Liver (tissue), 9 donors: Measurements from ENCODE around the gene ZNF467. TPM values are rescaled to one million over a fixed set of nuclear protein-coding genes. Genes with fewer than 3 reads are reported as not detected.
A peak's percentile ranks its signal among the peaks of the same experiment; 100 is the strongest.

Experiments used
- DNase-seq: peaks from one replicate; pipeline ENCODE4 v3.0.0-alpha.2; 2017; ENCODE audit warnings: low spot score
- H3K27ac ChIP-seq, 2 donors: one replicate each; pipeline ENCODE4 v1.7.0; 2013; ENCODE audit warnings: inconsistent platforms in 2 of 2, low read length in 2 of 2, control low read depth in 1 of 2, low read depth in 1 of 2, mild to moderate bottlenecking in 1 of 2
- H3K27me3 ChIP-seq, 4 donors: one replicate each; pipeline versions ENCODE4 v1.6.1 to v1.7.0; 2013; ENCODE audit warnings: low read length in 3 of 4, inconsistent platforms in 1 of 4, mild to moderate bottlenecking in 1 of 4, moderate library complexity in 1 of 4; ENCODE audit not compliant: control insufficient read depth in 4 of 4, insufficient read depth in 4 of 4
- H3K36me3 ChIP-seq, 4 donors: one replicate each; pipeline versions ENCODE4 v1.6.1 to v1.7.0; 2013; ENCODE audit warnings: low read length in 3 of 4, mild to moderate bottlenecking in 3 of 4, low read depth in 1 of 4, moderate library complexity in 1 of 4; ENCODE audit not compliant: control insufficient read depth in 4 of 4, insufficient read depth in 3 of 4
- H3K4me1 ChIP-seq, 4 donors: one replicate each; pipeline versions ENCODE4 v1.6.1 to v1.7.0; 2013; ENCODE audit warnings: low read length in 3 of 4, mild to moderate bottlenecking in 3 of 4, moderate library complexity in 1 of 4; ENCODE audit not compliant: control insufficient read depth in 4 of 4, insufficient read depth in 4 of 4
- H3K4me3 ChIP-seq, 3 donors: one replicate each; pipeline versions ENCODE4 v1.6.1 to v1.7.0; 2013; ENCODE audit warnings: low read length in 3 of 3, control low read depth in 1 of 3, low read depth in 1 of 3, mild to moderate bottlenecking in 1 of 3
- H3K9ac ChIP-seq, 2 donors: one replicate each; pipeline ENCODE4 v1.7.0; 2013; ENCODE audit warnings: low read length in 2 of 2, mild to moderate bottlenecking in 2 of 2, moderate library complexity in 2 of 2, control low read depth in 1 of 2, low read depth in 1 of 2
- H3K9me3 ChIP-seq, 4 donors: one replicate each; pipeline versions ENCODE4 v1.6.1 to v1.7.0; 2013; ENCODE audit warnings: low read length in 3 of 4; ENCODE audit not compliant: control insufficient read depth in 4 of 4
- EGR1 ChIP-seq, 2 donors: IDR thresholded peaks; 2 replicates each; pipeline ENCODE4 v1.6.1; 2016 to 2018; ENCODE audit warnings: antibody characterized with exemption in 2 of 2, low read depth in 2 of 2
- FOXA1 ChIP-seq: IDR thresholded peaks from 2 replicates; pipeline ENCODE4 v1.6.1; 2016; ENCODE audit warnings: antibody characterized with exemption
- FOXA2 ChIP-seq: IDR thresholded peaks from 2 replicates; pipeline ENCODE4 v1.6.1; 2016; ENCODE audit warnings: antibody characterized with exemption
- HNF4G ChIP-seq: IDR thresholded peaks from 2 replicates; pipeline ENCODE4 v1.6.1; 2016; ENCODE audit warnings: antibody characterized with exemption
- JUND ChIP-seq, 2 donors: IDR thresholded peaks; 2 replicates each; pipeline ENCODE4 v1.6.1; 2016; ENCODE audit warnings: antibody characterized with exemption in 2 of 2
- NR2F2 ChIP-seq: IDR thresholded peaks from 2 replicates; pipeline ENCODE4 v1.6.1; 2016; ENCODE audit warnings: antibody characterized with exemption
- RAD21 ChIP-seq, 2 donors: IDR thresholded peaks; 2 replicates each; pipeline ENCODE4 v1.6.1; 2016; ENCODE audit warnings: antibody characterized with exemption in 2 of 2, mild to moderate bottlenecking in 2 of 2
- RXRA ChIP-seq, 2 donors: IDR thresholded peaks; 2 replicates each; pipeline ENCODE4 v1.6.1; 2017 to 2018; ENCODE audit warnings: antibody characterized with exemption in 2 of 2, mild to moderate bottlenecking in 1 of 2
- SP1 ChIP-seq: IDR thresholded peaks from 2 replicates; pipeline ENCODE4 v1.6.1; 2018; ENCODE audit warnings: antibody characterized with exemption, mild to moderate bottlenecking
- TAF1 ChIP-seq: conservative IDR thresholded peaks from 2 replicates; pipeline ENCODE4 v1.6.1; 2016; ENCODE audit warnings: antibody characterized with exemption, mild to moderate bottlenecking
- YY1 ChIP-seq: IDR thresholded peaks from 2 replicates; pipeline ENCODE4 v1.6.1; 2016; ENCODE audit warnings: antibody characterized with exemption, mild to moderate bottlenecking
- WGBS: extraction: QIAGEN DNeasy Blood & Tissue Kit; methylation state at CpG from one replicate; pipeline ENCODE4 v1.1.7; 2013; 5-methylcytosine and 5-hydroxymethylcytosine counted together
- polyA plus RNA-seq, 2 donors: library from polyadenylated mRNA; stranded (reverse) in 1 of 2; unstranded in 1 of 2; fragments of 200-250 nt in 1 of 2; fragments of >200 nt in 1 of 2; fragmentation: Nextera tagmentation in 1 of 2; extraction: Ambion mirVana in 1 of 2; gene quantifications; one replicate each; pipeline versions ENCODE4 v1.2.1 to v1.2.3, GENCODE V29; 2013 to 2015
- total RNA-seq, 2 donors: library from RNA; depleted of rRNA; stranded (reverse); fragments of >200 nt; gene quantifications; one replicate each; pipeline ENCODE4 v1.2.3, GENCODE V29; 2014
- TF ChIP-seq, protein P1 (sequence below): IDR thresholded peaks from 2 replicates; pipeline ENCODE4 v1.6.1; 2016; ENCODE audit warnings: antibody characterized with exemption
- TF ChIP-seq, protein P2 (sequence below): IDR thresholded peaks from 2 replicates; pipeline ENCODE4 v1.6.1; 2016; ENCODE audit warnings: antibody characterized with exemption
- TF ChIP-seq, protein P3 (sequence below): IDR thresholded peaks from 2 replicates; pipeline ENCODE4 v1.6.1; 2016; ENCODE audit warnings: antibody characterized with exemption
- TF ChIP-seq, protein P4 (sequence below): IDR thresholded peaks from 2 replicates; pipeline ENCODE4 v1.6.1; 2016; ENCODE audit warnings: antibody characterized with exemption, mild to moderate bottlenecking
- donor health status: healthy.
- donor health status: healthy.
- donor health status: healthy.
- donor health status: healthy.
- donor health status: healthy.

The ZNF467 gene
- total and polyA plus RNA-seq, 4 donors = 2.8 to 4.0 (median 3.7) TPM

DNA sequence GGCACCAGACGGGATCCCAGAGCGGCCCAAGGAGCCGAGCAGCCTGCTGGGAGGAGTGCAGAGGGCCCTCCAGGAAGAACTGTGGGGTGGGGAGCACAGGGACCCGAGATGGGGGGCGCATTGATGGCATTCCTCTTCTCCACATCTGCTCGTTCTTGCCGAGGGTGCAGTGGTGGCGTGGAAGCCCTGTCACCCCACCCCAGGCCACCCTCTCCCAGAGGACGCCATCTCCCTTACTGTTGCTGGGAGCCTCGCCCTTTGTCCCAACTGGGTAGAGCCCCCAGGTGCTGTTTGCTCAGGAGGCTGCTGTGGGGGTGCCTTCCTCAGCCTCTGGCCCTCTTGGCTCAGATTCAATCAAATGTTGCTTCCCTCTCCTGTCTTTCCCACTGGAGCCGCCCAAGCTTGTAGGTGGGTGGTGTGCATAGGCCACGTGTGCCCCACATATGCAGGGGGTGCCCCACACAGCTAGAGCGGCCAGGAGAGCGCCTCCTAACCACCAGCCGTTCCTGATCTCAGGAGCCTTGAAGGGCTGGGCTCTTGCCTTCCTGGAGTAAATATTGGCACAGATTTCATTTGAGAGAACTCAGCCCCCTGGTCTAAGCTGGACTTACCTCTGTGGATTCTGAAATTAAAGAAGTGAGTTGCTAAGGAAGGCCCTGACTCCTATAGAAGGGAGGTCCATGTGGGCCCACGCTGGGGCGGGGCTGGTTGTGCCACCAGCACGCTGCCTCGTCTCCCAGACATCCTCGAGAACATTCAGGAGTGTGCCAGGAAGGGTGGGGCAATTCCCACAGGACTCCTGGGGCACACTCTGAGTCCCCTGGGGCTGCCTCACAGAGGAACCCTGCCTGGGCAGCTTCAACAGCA is 39.2 kb downstream of the ZNF467 start:
- no peak overlapping the region for H3K4me3 ChIP-seq
- peaks cover 0 to 3% (median 1%) of the 10 kb centered on the region in 4 donors for H3K36me3 ChIP-seq
- H3K9me3 ChIP-seq = no peaks in the 10 kb centered on the region
- H3K27ac ChIP-seq = no peak overlapping the region
- 91% methylated on average over 20 of the region's 20 CpGs for WGBS
- no peaks in the 10 kb centered on the region for H3K4me1 ChIP-seq
- TF ChIP-seq, protein P1, sequence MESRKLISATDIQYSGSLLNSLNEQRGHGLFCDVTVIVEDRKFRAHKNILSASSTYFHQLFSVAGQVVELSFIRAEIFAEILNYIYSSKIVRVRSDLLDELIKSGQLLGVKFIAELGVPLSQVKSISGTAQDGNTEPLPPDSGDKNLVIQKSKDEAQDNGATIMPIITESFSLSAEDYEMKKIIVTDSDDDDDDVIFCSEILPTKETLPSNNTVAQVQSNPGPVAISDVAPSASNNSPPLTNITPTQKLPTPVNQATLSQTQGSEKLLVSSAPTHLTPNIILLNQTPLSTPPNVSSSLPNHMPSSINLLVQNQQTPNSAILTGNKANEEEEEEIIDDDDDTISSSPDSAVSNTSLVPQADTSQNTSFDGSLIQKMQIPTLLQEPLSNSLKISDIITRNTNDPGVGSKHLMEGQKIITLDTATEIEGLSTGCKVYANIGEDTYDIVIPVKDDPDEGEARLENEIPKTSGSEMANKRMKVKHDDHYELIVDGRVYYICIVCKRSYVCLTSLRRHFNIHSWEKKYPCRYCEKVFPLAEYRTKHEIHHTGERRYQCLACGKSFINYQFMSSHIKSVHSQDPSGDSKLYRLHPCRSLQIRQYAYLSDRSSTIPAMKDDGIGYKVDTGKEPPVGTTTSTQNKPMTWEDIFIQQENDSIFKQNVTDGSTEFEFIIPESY = no peak
- no peak for TF ChIP-seq JUND (IDR thresholded peaks at IDR 0.05)
- no peak for TF ChIP-seq TAF1
- no peak for TF ChIP-seq HNF4G
- TF ChIP-seq FOXA1 = no peak
- no peak for TF ChIP-seq YY1
- no peak for TF ChIP-seq RAD21 (IDR thresholded peaks at IDR 0.05)
- TF ChIP-seq RXRA (IDR thresholded peaks at IDR 0.05) = no peak
- TF ChIP-seq, protein P2, sequence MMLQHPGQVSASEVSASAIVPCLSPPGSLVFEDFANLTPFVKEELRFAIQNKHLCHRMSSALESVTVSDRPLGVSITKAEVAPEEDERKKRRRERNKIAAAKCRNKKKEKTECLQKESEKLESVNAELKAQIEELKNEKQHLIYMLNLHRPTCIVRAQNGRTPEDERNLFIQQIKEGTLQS = no peak
- TF ChIP-seq, protein P3, sequence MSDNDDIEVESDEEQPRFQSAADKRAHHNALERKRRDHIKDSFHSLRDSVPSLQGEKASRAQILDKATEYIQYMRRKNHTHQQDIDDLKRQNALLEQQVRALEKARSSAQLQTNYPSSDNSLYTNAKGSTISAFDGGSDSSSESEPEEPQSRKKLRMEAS = no peak
- TF ChIP-seq NR2F2 = no peak
- H3K9ac ChIP-seq = no peak overlapping the region
- no peak for DNase-seq
- H3K27me3 ChIP-seq = no peaks in the 10 kb centered on the region

DNA sequence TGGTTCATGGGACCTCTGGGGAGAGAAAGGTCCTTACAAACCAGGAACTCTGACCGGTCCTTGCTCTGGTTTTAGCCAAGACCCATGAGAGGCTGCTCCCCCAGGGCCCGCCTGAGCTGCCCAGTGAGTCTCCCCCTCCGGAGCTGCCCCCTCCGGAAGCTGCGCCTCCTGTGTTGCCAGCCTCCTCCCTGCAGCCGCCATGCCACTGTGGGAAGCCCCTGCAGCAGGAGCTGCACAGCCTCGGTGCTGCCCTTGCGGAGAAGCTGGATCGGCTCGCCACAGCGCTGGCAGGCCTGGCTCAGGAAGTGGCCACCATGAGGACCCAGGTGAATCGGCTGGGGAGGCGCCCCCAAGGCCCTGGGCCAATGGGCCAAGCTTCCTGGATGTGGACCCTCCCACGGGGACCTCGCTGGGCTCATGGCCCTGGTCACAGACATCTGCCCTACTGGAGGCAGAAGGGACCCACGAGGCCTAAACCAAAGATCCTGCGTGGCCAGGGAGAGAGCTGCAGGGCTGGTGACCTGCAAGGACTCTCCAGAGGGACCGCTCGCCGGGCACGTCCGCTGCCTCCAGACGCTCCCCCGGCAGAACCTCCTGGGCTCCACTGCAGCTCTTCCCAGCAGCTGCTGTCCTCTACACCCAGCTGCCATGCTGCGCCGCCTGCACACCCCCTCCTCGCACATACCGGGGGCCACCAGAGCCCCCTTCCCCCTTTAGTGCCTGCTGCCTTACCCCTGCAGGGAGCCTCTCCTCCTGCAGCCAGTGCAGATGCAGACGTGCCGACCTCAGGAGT is 40.1 kb downstream of the ZNF467 start:
- Histone ChIP-seq H3K9me3 (no peaks in the 10 kb centered on the region), H3K9ac (no peak overlapping the region), H3K36me3 (peaks cover 0 to 3% (median 1%) of the 10 kb centered on the region in 4 donors), H3K4me3 (no peak overlapping the region), H3K27ac (no peak overlapping the region), H3K4me1 (no peaks in the 10 kb centered on the region), H3K27me3 (no peaks in the 10 kb centered on the region)
- no peak for TF ChIP-seq EGR1 (IDR thresholded peaks at IDR 0.05; ENCODE audit: low read depth in 2 of 2)
- DNase-seq = peak; percentile 27
- 95% methylated on average over 30 of the region's 30 CpGs for WGBS

DNA sequence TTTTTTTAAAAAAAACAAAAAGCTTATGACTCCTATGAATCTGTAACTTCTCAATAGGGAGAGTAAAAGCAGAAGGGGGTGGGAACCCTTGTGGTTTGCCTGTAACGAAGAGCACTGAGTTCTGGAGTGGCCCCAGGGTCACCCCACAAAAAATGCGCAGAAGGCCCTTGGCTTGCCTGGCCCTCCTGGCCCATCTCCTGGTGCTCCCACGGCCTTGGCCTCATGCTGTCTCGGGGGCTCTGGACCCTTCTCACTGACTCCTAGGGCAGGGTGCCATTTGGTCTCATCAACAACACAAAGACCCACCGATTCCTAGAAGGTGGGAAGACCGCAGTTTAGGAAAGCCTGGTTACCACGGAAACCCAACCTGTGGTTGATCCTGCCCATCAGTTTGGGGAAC is 40.8 kb downstream of the ZNF467 start:
- WGBS = 97% methylated on average over 7 of the region's 7 CpGs
- H3K27me3 ChIP-seq = no peaks in the 10 kb centered on the region
- no peaks in the 10 kb centered on the region for H3K4me1 ChIP-seq
- DNase-seq = peak; percentile 29
- no peak overlapping the region for H3K9ac ChIP-seq
- no peak overlapping the region for H3K27ac ChIP-seq
- H3K36me3 ChIP-seq = peaks cover 0 to 3% (median 1%) of the 10 kb centered on the region in 4 donors
- no peak overlapping the region for H3K4me3 ChIP-seq
- H3K9me3 ChIP-seq = no peaks in the 10 kb centered on the region
- TF ChIP-seq FOXA1 (no peak), SP1 (no peak), TAF1 (no peak), HNF4G (no peak), FOXA2 (no peak), YY1 (no peak), RAD21 (IDR thresholded peaks at IDR 0.05) (no peak), RXRA (IDR thresholded peaks at IDR 0.05) (no peak)
- TF ChIP-seq, protein P1 = no peak
- TF ChIP-seq, protein P3 = no peak
- TF ChIP-seq, protein P4, sequence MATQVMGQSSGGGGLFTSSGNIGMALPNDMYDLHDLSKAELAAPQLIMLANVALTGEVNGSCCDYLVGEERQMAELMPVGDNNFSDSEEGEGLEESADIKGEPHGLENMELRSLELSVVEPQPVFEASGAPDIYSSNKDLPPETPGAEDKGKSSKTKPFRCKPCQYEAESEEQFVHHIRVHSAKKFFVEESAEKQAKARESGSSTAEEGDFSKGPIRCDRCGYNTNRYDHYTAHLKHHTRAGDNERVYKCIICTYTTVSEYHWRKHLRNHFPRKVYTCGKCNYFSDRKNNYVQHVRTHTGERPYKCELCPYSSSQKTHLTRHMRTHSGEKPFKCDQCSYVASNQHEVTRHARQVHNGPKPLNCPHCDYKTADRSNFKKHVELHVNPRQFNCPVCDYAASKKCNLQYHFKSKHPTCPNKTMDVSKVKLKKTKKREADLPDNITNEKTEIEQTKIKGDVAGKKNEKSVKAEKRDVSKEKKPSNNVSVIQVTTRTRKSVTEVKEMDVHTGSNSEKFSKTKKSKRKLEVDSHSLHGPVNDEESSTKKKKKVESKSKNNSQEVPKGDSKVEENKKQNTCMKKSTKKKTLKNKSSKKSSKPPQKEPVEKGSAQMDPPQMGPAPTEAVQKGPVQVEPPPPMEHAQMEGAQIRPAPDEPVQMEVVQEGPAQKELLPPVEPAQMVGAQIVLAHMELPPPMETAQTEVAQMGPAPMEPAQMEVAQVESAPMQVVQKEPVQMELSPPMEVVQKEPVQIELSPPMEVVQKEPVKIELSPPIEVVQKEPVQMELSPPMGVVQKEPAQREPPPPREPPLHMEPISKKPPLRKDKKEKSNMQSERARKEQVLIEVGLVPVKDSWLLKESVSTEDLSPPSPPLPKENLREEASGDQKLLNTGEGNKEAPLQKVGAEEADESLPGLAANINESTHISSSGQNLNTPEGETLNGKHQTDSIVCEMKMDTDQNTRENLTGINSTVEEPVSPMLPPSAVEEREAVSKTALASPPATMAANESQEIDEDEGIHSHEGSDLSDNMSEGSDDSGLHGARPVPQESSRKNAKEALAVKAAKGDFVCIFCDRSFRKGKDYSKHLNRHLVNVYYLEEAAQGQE = no peak
